Cortex of kidney (tissue), 1 donor: ENCODE results near the gene DBF4B.
"Not testable (repeated sequence)": the region's sequence is repeated elsewhere in the genome, so short reads cannot be mapped to it uniquely, and the experiment has no call there.

Experiments
- DNase-seq: peaks from one replicate; lab custom pipeline; 2025; lab: John Stamatoyannopoulos, UW

DBF4B gene

DNA sequence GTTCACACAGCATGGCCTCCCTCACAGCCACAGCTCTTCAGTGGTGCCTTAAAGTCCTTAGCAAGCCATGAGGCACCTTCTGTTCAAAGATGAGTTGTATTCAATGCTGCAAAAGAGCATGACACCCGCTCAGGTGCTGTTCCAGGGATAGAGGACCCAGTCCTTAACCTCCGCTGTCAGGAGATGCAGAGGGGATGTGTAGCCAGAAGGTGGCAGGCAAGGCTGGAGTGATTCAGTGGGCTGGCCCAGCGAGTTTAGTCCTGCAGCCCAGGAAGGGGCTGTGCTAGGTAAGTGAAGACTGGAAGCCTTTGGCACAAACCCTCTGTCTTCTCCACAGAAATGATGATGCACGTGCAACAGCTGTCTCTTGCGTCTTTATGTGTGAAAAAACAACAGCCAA, 25.3 kb downstream of the DBF4B start:
- no peak for DNase-seq

DNA sequence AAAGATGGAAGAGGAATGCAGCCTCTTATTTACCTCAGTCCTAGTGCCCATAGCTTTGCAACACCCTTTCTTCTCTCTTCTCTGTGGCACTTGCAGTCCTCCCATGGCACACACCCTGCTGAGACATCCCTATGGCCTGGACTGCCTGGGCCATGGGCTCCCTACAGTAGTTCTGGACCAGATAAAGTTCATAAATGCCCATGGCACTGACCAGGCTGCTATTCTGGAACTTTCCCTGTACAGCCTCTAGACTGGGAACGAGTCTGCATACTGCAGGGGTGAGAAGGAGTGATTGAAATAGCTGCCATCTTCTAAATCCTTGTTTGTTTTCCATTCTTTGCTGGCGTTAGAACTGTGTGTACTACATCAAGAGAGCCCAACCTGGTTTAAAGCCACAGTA, 25.8 kb downstream of the DBF4B start:
- DNase-seq = no peak

DNA sequence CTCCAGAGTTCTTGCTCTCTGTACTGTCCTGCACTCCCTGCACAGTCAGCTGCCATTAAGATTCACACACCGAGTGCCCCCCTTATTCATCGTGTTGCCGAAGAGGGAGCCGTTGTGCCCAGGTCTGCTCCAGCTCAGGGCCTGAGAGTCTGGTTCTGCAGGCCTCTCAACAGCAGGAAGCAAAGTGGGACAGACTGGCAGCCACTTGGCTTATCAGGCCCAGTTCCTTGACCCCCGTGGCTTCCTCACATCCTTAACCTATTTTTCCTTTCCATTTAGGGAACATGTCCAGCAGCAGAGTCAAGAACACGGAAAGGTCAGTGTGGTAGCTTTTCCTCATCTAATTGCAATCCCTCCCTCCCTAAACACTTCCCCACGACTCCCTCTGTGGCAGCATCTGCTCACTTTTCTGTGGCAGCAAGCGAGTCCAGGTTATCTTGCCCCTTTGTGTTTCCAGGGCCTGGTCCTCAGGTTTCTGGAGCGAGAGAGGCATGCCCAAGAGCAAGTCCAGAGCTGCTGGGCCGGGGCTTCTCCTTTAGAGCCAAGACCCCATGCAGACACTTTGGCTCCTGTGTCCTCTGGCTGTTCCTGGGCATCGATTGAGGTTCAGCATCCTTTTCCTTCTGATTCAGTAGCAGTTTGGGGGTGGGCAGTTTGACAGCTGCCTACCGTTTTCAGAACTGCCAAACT, 28.2 kb downstream of the DBF4B start:
- no peak for DNase-seq

DNA sequence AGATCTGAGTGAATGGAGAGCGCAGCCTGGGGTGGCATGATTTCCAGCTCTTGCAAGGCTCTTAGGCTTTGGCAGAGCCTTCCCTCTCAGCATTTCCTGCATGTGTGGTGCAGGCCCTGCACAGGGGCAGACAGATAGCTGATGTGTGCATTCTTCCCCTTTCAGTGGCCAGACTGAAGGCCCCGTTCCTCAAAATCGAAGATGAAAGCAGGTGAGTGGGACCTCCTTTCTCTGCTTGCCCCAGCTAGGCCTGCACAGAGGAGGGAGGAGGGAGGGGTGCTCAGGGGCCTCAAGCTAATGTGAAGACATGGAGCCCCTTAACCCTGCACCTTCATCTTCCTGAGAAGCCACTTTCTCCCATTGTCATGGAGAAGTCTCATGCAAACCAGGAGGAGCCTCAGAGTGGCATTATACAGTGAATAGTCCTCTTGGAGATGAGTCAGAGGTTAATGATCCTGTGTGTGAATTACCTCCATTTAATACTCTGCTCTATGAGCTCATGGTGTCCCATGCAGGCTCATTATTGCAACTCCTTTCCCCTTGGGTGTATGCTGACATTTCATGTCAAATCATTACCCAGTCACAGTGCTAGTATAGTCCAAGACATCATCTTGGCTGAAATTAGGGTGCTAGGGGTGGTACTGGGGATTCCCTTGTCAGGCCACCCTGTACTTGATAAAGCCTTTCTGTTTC, 29.9 kb downstream of the DBF4B start:
- no peak for DNase-seq

DNA sequence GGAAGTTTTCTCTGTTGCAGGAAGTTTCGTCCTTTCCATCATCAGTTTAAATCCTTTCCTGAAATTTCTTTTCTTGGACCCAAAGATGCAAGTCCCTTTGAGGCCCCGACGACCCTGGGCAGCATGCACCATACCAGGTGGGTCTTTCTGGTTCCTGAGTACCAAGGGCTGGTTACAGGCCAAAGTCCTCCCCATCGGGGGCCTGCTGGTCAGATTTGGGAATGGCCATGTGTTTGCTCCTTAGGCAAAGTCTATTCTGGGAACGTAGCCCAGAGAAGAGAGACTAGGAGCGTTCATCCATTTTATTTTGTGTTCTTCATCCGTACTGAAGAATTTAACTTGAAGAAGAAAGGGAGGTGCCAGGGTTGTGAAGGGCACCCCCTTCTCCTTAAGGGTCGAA, 32.9 kb downstream of the DBF4B start:
- no peak for DNase-seq

DNA sequence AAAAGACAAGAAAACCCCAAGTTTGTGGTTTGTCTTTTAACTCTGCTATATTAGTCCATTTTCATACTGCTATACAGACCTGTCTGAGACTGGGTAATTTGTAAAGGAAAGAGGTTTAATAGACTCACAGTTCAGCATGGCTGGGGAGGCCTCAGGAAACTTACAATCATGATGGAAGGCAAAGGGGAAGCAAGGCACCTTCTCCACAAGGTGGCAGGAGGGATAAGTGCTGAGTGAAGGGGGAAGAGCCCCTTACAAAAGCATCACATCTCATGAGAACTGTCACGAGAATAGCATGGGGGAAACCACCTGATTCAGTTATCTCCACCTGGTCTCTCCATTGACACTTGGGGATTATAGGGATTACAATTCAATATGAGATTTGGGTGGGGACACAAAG, 36.8 kb downstream of the DBF4B start:
- no peak for DNase-seq

DNA sequence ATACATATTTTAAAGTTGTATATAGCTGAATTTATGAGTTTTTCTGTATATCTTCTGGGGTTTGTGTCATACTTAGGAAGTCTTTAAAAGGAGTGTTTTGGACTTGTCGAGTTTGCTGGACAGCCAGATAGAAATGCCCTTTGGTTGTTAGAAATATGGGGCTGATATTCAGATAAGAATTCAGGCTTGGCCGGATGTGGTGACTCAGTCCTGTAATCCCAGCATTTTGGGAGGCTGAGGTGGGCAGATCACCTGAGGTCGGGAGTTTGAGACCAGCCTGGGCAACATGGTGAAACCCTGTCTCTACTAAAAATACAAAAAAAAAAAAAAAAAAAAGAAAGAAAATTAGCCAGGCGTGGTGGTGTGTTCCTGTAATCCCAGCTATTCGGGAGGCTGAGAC, 37.3 kb downstream of the DBF4B start:
- not testable (repeated sequence) for DNase-seq

DNA sequence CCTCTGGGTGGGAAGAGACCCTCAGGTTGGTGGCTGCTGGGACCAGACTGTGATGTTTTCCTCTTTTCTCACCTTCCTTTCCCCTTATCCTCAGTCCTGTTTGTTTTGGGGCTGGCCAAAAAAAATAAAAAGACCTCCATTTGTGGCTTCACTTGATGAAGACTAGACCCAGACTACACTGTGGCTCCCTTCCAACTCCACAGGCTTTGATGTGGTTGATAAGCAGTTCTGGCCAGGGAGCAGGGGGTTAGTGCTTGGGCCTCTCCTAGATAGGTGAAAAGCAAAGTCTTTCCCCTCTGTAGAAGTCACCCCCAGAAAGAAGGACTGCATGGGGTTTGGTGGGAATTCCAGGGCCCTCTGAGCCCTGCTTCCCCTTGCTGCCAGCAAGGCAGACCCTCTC, 39.1 kb downstream of the DBF4B start:
- DNase-seq = no peak

DNA sequence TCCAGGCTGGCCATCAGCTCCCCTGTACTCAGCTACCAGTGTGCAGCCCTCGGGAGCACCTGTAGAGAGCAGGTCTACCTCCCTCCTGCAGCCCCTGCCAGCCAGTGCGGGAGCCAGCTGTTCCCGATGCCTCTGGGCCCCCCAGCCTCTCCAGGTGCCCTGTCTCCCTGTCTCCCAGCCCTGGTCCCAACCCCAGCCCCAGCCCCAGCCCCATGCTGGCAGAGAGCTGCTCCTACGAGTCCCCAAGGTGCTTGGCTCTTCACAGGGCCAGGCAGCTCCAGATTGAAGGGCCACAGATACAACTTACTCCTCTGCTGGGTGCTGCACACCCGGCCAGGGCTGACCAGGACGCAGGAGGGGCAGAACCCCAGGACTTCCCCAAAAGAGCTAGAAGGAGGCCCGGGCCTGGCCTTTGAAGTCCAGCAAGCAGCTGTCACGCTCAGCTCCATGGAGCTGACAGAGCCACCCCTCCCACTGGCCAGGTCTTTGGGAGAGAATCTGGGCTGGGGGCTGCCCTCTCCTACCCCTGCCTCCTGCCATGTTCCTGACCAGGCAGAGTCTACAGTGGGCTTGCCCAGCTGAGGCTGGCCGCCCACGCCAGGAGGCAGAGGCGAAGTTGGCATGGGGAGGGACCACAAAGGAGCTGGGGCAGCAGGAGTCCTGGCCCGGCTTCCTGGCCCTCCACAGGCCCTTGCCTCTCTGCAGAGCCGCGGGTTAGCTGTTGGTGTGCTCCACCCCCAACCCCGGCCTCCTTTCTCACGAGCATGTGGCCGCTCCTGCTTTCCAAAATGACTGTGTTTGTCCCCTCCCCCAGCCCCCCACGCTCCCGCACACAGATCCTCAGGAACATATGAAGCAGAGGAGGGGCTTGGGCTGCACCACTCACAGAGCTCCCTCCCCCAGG, 40.9 kb downstream of the DBF4B start:
- DNase-seq = no peak

DNA sequence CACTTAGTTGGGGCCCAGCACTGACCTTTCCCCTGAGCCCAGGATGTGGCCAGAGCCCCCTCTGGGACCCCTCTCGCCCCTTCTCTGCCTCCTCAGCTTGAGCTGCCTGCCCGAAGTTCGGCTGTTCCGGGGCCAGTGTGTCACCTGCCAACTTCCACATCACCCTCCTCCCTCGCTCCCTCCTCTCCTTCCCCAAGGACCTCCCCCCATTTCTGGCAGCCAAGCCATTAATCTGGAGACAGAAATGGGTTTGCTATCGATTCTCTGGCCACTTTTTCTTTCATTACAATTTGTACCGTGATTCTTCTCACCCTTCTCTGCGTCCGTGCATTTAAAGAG, 41.5 kb downstream of the DBF4B start:
- no peak for DNase-seq

DNA sequence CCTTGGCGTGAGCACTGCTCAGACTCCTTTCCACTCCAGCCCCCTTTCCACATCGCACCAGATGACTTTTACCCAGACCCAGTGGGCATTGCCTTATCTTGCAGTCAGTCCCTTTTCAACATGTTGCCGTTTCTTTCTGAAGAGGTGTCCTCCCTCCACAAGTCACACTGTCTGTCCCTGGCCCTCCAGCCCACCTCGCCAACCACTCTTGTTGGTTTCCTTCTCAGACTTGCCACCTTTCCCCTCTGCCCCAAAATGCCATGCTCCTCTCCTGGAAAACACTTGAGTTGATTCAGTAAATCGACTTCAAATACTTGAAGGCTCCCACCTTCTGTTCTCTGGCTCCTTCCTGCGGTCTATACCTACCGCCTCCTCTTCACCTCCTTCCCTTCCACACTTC, 42.9 kb downstream of the DBF4B start:
- no peak for DNase-seq

DNA sequence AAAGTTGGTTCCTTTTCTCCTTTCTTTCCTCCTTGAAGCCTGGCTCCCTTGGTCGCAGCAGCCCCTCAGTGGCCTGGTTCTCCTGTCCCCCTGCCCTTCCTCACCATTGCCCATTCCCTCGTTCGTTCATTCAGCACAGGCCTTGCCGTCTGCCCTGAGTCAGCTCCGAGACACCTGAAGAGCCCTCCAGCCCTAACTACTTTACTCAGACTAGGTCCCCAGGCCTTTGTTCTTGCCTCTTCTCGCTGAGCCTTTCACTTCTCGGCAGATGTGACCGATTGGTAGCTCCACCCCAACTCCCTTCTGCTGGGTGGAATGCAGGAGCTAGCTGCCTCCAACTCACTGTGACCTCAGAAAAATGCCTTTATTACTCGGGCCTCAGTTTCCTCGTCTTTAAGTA, 43.3 kb downstream of the DBF4B start:
- no peak for DNase-seq

DNA sequence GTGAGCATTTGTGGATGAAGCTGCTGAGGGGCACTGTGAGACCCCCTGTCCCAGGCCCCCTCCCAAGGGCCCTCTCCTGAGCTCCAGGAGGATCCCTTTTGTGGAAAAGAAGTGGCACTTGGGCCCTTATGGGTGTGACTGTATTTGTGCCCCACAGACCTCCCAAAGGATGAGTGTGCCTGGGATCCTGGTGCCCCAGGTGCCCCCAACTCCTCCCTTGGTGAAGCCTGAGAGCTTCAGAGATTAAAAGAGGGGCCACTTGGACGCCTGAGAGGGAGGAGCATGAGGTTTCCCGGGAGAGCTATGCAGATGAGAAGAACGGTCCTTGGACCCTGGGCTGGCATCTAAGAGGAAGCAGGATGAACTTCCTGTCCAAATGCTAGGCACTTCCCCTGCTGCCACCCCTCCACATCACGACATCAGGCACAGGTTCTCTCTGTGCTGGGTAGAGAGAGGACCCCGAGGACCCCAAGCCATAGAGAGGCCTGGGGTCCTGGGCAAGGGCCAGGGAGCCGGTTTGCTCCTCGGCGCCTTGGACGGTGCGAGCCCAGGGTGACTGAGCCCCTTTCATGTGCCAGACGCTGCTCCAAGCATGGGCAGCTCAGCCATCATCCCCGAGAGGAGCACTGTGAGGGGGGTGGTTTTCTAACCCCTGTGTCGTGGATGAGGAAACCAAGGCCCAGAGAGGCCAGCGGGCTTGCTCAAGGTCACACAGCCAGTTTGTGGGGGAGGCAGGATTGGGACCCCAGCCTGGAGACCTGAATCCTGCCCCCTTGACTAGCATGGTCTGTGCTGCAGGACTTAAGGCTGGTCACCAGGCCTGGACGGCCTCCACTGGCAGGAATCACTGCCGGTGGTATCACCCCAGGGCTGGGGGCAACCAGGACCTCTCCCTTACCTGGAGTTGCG, 44.7 kb downstream of the DBF4B start:
- DNase-seq = no peak

DNA sequence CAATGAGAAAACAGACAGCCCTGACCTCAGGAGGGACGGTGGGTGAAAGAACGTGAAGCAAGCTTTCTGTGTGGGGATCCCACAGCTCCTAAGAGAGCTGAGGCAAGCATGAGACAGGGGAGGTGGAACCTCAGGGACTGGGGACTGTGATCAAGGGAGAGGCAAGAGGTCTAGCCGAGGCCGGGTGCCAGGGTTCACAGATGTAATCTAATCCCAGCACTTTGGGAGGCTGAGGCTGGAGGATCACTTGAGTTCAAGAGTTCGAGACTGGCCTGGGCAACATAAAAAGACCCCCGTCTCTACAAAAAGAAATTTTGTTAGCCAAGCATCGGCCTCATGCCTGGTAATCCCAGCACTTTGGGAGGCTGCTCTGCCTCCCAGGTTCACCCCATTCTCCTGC, 45.8 kb downstream of the DBF4B start:
- no peak for DNase-seq

DNA sequence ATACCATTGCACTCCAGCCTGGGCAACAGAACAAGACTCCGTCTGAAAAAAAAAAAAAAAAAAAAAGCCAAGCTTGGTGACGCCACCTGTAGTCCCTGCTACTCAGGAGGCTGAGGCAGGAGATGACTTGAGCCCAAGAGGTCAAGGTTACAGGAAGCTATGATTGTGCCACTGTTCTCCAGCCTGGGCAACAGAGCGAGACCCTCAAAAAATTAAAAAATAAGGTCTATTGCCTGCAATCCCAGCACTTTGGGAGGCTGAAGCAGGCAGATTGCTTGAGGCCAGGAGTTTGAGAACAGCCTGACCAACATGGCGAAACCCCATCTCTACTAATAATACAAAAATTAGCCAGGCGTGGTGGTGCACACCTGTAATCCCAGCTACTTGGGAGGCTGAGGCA, 46.7 kb downstream of the DBF4B start:
- DNase-seq = not testable (repeated sequence)

DNA sequence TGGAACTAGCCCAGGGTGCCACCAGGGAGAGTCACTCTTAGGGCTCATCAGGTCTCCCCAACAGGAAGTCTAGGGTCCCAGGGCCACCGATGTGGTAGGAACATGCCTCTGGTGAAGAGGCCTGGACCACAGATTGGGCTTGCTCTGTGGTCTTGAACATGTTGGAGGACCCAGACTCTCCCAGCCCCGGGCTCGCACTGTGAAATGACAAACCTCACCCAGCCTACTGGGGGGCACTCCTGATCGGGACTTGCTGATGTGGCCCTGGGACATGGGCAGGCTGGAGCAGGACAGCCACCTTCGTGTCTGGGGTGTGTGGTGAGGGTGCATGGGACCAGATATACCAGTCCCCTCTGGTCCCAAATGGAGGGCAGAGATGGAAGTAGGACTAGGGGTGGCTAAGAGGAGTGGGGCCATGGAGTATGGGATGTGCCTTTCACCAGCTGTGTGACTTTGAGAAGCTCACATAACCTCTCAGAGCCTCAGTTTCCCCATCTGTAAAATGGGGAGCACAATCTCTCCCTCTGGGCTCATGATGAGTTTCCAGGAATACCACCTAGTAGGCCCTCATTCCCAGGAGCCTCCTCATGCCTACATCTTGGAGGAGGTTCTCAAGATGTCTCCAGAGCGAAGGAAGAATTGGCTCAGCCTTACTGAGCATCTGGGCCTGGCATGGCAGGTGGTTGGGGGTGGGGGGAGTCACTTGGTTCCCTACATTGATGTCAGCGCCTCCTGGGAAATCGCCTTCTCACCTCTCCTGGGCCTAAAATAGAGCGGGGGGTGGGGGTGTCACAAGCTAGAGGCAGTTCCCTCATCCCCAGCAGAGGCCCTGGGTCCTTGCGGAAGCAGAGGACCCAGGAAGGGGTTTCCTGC, 48.8 kb downstream of the DBF4B start:
- no peak for DNase-seq

DNA sequence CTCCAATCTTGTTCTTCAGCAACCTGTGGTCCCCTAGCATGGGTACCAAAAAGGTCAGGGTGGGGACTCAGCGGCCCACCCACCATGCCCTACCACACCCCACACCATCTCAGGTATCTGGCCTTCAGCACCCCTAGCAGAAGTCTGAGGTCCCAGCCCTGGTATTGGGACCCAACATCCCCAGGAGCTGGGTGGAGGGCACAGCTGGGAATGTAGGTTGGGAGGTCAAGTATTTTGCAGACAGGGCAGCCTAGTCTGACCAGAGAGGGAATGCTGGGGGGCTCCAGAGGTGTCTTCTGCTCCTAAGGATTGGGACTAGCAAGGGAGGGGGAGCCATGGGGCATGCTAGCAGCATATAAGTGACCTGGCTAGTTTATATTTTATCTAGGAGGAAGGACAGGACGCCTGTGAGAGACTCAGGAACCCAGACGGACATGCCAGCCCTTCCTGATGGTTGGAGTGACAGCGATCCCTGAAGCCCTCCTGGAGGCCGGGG, 49.5 kb downstream of the DBF4B start:
- DNase-seq = no peak

DNA sequence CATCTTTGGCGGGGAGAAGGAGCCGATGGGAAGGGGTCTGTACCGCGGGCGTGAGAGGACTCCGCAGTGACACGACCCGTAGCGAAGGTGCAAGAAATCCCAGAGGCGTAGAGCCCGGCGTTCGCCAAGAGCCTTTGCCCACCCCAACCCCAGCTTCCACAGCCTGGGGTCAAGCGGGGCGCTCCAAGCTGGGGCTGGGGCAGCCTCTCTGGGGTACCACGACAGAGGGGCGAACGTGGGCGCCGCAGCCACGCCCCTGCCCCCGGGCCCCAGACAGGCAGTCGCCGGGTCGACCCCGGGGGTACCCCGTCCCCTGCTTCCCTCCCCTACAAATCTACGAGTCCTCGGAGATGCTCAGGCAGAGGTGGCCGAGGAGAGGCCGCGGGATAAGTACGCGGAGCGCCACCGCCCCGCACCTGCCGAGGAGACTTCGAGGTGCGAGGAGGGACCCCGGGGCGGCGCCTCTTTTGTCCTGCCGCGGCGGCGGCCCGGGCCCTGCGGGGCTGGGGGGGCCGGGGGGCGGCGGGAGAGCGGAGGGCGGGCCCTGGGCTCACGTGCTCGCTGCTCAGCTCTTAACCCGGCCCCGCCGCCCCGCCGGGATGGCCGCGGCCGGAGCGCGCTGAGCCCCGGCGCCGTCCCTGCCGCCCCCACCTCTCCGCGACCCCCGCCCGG, 50.1 kb downstream of the DBF4B start, which contains the start of gene ADAM11:
Gene ADAM11, plus strand, starts transcription at position 575 of the 672 bp plus-strand sequence. CDS start 212 bp downstream, outside the sequence.
- no peak for DNase-seq

DNA sequence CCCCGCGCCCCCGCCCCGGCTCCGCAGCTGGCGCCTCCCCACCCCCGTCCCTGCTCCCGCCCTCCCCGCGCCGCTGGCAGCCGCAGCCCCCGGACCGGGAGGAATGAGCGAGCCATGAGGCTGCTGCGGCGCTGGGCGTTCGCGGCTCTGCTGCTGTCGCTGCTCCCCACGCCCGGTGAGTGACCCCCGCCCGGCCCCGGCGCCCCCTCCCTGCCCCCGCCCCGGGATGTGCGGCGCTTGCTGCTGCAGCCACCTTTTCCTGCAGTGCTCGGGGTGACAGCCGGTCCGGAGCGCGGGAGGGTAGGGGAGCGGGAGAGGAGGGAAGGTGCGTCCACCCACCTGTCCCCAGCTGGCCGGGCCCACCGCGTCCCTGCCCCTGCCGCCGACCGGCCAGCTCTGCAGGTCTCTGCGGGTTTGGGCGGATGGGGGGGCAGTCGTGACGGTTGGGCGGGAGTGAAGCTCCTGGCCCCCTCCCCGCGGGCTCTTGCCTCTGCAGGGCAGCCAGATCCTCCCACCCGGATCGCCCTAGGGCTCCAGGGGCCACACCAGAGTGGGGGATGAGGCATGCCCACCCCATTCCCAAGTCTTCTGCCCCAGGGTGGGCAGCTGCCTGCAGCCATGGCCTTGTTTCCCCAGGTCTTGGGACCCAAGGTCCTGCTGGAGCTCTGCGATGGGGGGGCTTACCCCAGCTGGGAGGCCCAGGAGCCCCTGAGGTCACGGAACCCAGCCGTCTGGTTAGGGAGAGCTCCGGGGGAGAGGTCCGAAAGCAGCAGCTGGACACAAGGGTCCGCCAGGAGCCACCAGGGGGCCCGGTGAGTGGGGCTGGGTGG, 50.8 kb downstream of the DBF4B start:
- DNase-seq = no peak
